WERI-Rb-1 (cell line): ENCODE measurements around the gene TMOD1.
"Not testable (repeated sequence)": the region's sequence is repeated elsewhere in the genome, so short reads cannot be mapped to it uniquely, and the experiment has no call there.

Source experiments
- DNase-seq: peaks from one replicate; pipeline ENCODE4 v3.0.0-alpha.2; 2020
- H3K27ac ChIP-seq: fragments of 250-450 bp; sonication (Bioruptor Pico); 2 replicates; pipeline ENCODE4 v1.5.1; 2020; ENCODE audit warnings: mild to moderate bottlenecking, moderate library complexity
- H3K27me3 ChIP-seq: fragments of 250-450 bp; sonication (Bioruptor Pico); 2 replicates; pipeline ENCODE4 v1.5.1; 2021; ENCODE audit warnings: mild to moderate bottlenecking, low read depth, moderate library complexity; ENCODE audit not compliant: insufficient read depth, severe bottlenecking
- H3K36me3 ChIP-seq: fragments of 250-450 bp; sonication (Bioruptor Pico); 2 replicates; pipeline ENCODE4 v1.5.1; 2020; ENCODE audit warnings: mild to moderate bottlenecking, moderate library complexity
- H3K4me3 ChIP-seq: 2 replicates; pipeline ENCODE4 v1.5.1; 2011; ENCODE audit warnings: low read depth, mild to moderate bottlenecking, control low read depth, low read length
- H3K9me3 ChIP-seq: fragments of 250-450 bp; sonication (Bioruptor Pico); 2 replicates; pipeline ENCODE4 v1.5.1; 2021; ENCODE audit warnings: mild to moderate bottlenecking, moderate library complexity; ENCODE audit not compliant: severe bottlenecking
- CTCF ChIP-seq: IDR thresholded peaks from 2 replicates; pipeline ENCODE4 v1.5.1; 2011; ENCODE audit warnings: low read depth, mild to moderate bottlenecking, control low read depth, inconsistent platforms, low read length

Gene TMOD1

DNA sequence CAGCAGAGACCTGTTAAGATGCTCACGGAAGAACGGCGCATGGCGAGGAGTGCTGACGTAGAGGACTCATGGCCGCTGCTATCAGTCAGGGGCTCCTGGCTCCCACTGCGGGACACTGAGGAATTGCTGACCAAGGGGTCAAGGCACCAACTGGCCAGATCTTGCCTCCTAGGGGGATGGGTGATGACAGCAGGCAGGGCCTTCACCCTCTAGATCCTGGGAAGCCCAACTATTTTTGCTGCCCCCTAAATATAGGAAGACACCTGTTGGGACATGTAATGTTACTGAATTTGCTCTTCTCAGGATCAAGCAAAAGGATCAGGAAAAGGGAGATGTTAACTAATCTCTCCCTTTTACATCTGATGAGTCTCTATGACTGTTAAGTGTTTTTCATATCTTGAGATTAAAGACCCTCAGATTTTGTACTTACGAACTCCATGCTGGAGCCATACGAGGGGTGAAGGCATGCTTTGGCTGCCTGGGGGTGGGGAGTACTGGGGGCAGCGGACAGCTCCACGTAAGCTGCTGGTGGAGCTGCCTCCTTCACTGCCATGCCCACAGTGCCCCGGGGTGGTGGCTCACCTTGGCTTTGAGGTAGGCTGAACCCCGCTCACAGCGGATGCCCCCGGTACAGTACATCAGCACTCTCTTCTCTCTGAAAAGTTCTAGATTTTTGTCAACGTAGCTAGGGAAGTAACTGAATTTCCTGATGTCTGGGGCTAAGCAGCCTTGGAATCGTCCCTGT, 103.6 kb downstream of the TMOD1 start:
- no peaks in the 10 kb centered on the region for H3K27me3 ChIP-seq
- no peaks in the 10 kb centered on the region for H3K9me3 ChIP-seq
- TF ChIP-seq CTCF: no peak
- no peak for DNase-seq
- H3K36me3 ChIP-seq: peaks cover 85% of the 10 kb centered on the region
- no peak overlapping the region for H3K4me3 ChIP-seq
- no peak overlapping the region for H3K27ac ChIP-seq

GRCh38 chr9:97615439-97616072, 114.1 kb downstream of the TMOD1 start:
- no peak overlapping the region for H3K27ac ChIP-seq
- peaks cover 44% of the 10 kb centered on the region for H3K36me3 ChIP-seq
- H3K9me3 ChIP-seq: no peaks in the 10 kb centered on the region
- DNase-seq: peak; percentile 68
- no peak overlapping the region for H3K4me3 ChIP-seq
- no peaks in the 10 kb centered on the region for H3K27me3 ChIP-seq
- peak; percentile 70 for TF ChIP-seq CTCF

DNA sequence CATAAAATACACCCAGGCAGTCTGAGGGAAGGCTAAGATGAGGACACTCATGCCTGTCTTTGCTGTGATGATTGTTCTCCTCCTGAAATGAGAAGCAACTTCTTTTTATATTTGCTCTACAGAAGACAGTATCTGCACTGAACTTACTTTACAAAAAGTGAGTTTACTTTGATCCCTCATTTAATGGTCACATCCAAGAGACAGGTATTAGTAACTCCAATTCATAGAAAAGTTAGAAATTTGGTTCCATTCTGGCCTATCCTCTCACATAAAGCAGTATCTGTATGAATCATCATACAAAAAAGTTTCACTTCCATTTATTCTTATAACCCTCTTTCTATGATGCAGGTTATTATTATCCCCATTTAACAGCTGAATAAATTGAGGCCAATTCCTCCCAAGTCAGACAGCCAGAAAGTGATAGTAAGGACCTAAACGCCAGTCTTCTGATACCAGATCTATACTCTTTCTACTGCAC, 116.5 kb downstream of the TMOD1 start:
- H3K4me3 ChIP-seq: no peak overlapping the region
- H3K36me3 ChIP-seq: peaks cover 31% of the 10 kb centered on the region
- H3K9me3 ChIP-seq: no peaks in the 10 kb centered on the region
- H3K27ac ChIP-seq: no peak overlapping the region
- TF ChIP-seq CTCF: no peak
- H3K27me3 ChIP-seq: no peaks in the 10 kb centered on the region
- DNase-seq: no peak

DNA sequence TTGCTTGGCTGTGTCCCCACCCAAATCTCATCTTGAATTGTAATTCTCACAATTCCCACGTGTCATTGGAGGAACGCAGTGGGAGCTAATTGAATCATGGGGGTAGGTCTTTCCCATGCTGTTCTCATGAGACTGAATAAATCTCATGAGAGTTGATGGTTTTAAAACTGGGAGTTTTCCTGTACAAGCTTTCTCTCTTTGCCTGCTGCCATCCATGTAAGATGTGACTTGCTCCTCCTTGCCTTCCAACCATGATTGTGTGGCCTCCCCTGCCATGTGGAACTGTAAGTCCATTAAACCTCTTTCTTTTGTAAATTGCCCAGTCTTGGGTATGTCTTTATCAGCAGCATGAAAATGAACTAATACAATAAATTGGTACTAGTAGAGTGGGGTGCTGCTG, 118.6 kb downstream of the TMOD1 start:
- not testable (repeated sequence) for H3K4me3 ChIP-seq, H3K9me3 ChIP-seq, DNase-seq, H3K27me3 ChIP-seq, H3K27ac ChIP-seq
- peaks cover 41% of the 10 kb centered on the region for H3K36me3 ChIP-seq

- peaks cover 52% of the 10 kb centered on the region for H3K36me3 ChIP-seq
- H3K27me3 ChIP-seq, H3K9me3 ChIP-seq, DNase-seq, H3K4me3 ChIP-seq, H3K27ac ChIP-seq: not testable (repeated sequence)
Measured at GRCh38 chr9:97622483-97622882, 121.0 kb downstream of the TMOD1 start.

- Histone ChIP-seq H3K36me3 (peaks cover 42% of the 10 kb centered on the region), H3K27ac (no peak overlapping the region), H3K9me3 (no peaks in the 10 kb centered on the region), H3K27me3 (no peaks in the 10 kb centered on the region), H3K4me3 (no peak overlapping the region)
- DNase-seq: no peak
- TF ChIP-seq CTCF: no peak
Measured at GRCh38 chr9:97623946-97624345, 122.5 kb downstream of the TMOD1 start.
